Measurements from ENCODE around the gene SERPINA1.
"Not testable (repeated sequence)": the region's sequence is repeated elsewhere in the genome, so short reads cannot be mapped to it uniquely, and the experiment has no call there.

Gene SERPINA1

DNA sequence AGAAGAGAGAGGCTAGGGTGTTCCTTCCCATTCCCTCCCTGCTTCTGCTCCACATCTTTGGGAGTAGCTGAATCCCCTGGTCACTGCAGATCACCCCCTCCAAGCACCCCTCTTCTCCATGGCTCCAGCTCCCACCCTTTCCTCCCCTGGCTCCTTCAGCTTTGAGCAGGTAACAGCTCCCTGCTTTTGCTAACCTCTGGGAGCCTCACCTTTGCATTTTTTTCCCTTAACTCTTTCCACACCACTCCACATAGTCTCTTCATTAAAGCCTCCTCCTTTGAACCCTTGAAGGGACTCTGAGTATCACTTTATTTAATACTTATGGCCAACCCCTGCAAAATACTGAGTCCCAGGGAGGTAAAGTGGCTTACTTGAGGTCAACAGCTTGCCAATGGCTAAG is 39.6 kb downstream of the SERPINA1 start:
- TF ChIP-seq CTCF (conservative IDR thresholded peaks at IDR 0.05; ENCODE audit: control insufficient read depth, insufficient read depth, low read depth, low read length), result no peak
- no peak for DNase-seq (ENCODE audit: low read depth)
- H3K4me3 ChIP-seq (ENCODE audit: control insufficient read depth, low read depth, low read length), result no peak overlapping the region

- DNase-seq (ENCODE audit: low read depth), result no peak
- TF ChIP-seq CTCF (conservative IDR thresholded peaks at IDR 0.05; ENCODE audit: control insufficient read depth, insufficient read depth, low read depth, low read length), result no peak
- no peak overlapping the region for H3K4me3 ChIP-seq (ENCODE audit: control insufficient read depth, low read depth, low read length)
Observed at GRCh38 chr14:94346841-94347240, 41.6 kb downstream of the SERPINA1 start.

GRCh38 chr14:94346065-94346786 is 42.2 kb downstream of the SERPINA1 start:
- H3K4me3 ChIP-seq (ENCODE audit: control insufficient read depth, low read depth, low read length), result not testable (repeated sequence)
- DNase-seq (ENCODE audit: low read depth), result peak; percentile 83

GRCh38 chr14:94345344-94346064 is 42.9 kb downstream of the SERPINA1 start:
- DNase-seq (ENCODE audit: low read depth), result peak; percentile 97
- TF ChIP-seq CTCF (conservative IDR thresholded peaks at IDR 0.05; ENCODE audit: control insufficient read depth, insufficient read depth, low read depth, low read length), result no peak
- no peak overlapping the region for H3K4me3 ChIP-seq (ENCODE audit: control insufficient read depth, low read depth, low read length)

DNA sequence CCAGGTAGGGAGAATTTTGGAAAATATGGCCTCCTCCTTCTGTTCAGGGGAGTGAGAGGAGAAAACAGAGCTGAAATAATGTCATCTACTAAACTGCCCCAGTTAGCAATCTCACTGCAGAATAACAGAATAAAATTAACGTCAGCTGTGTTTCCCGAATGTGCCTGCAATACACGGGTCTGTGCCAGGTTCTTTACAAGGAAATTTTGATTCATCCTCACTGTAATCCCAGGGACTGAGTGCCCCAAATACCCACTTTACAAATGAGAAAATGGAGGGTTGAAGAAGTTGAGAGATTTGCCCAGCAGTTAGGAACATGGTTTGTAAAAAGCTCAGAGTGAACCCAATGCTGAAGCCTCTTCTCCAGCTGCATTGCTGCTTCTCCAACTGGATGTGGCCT is 44.0 kb downstream of the SERPINA1 start:
- H3K4me3 ChIP-seq (ENCODE audit: control insufficient read depth, low read depth, low read length), result no peak overlapping the region
- DNase-seq (ENCODE audit: low read depth), result peak; percentile 16
- TF ChIP-seq CTCF (conservative IDR thresholded peaks at IDR 0.05; ENCODE audit: control insufficient read depth, insufficient read depth, low read depth, low read length), result no peak

- H3K4me3 ChIP-seq (ENCODE audit: control insufficient read depth, low read depth, low read length), result no peak overlapping the region
- TF ChIP-seq CTCF (conservative IDR thresholded peaks at IDR 0.05; ENCODE audit: control insufficient read depth, insufficient read depth, low read depth, low read length), result no peak
- no peak for DNase-seq (ENCODE audit: low read depth)
Observed at GRCh38 chr14:94343238-94344005, 45.0 kb downstream of the SERPINA1 start.

All from fibroblast of mammary gland (primary cell).